DOHH2 (cell line): ENCODE data around the gene TRIM43B.
"Not testable (repeated sequence)": the region's sequence is repeated elsewhere in the genome, so short reads cannot be mapped to it uniquely, and the experiment has no call there.

Experiments used
- CTCF ChIP-seq: fragments of 200-600 bp; sonication (generic); IDR thresholded peaks from one replicate; pipeline ENCODE4 v1.5.1; 2014; ENCODE audit warnings: antibody characterized with exemption, mild to moderate bottlenecking, low read depth, low read length; ENCODE audit not compliant: poor library complexity, severe bottlenecking
- EZH2phosphoT487 ChIP-seq: fragments of 200-600 bp; sonication (generic); IDR thresholded peaks from 2 replicates; pipeline ENCODE4 v1.6.1; 2017; ENCODE audit warnings: borderline replicate concordance, mild to moderate bottlenecking, antibody characterized with exemption, low read length, moderate library complexity, mixed read lengths

DNA sequence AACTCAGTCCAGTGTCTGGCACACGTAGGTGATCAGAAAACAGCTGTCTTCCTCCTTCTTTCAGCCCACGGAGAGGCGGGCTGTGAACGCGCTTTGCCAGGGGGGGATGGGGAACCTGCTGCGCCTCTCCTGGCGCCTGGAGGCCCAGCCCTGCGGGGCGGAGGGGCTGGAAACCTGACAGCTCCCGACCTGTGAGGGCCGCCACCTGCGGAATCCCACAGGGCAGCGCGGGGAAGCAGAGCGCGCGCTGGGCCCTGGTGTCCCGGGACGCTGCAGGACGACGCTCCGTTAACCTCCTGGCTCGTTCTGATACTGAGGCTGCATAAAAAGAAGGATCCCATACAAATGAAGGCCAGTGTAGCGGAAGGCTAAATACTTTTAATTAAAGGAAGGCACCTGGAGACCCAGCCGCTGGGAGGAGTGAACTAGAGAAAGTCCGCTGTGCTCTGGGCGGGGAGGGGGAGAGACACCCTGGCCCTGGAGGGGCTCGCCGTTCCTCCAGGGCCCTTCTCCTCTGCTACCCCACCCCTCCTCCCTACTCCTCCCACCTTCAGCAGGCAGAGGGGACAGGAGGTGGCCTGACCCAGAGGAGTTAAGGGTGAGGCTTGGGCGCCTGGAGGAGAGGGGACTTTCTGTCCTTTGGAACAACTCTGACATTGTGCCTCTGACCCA is 57.2 kb downstream of the TRIM43B start:
- TF ChIP-seq CTCF, EZH2phosphoT487: not testable (repeated sequence)
